Keratinocyte (primary cell): Measurements from ENCODE around the gene NMRAL1.

Experiments
- EZH2 ChIP-seq: IDR thresholded peaks from one replicate; pipeline ENCODE4 v1.6.1; 2012; ENCODE audit warnings: inconsistent platforms, mild to moderate bottlenecking, low read length, moderate library complexity
- TF ChIP-seq, protein P1 (sequence below), 3 experiments: IDR thresholded peaks in 1 of 3; conservative IDR thresholded peaks in 1 of 3; optimal IDR thresholded peaks in 1 of 3; 2 replicates in 2 of 3; 3 replicates in 1 of 3; pipeline versions ENCODE3 to v1.5.1; 2011; ENCODE audit warnings: low read length in 3 of 3, mild to moderate bottlenecking in 3 of 3, moderate library complexity in 2 of 3, control low read depth in 1 of 3, inconsistent platforms in 1 of 3; ENCODE audit not compliant: insufficient read depth in 2 of 3; ENCODE audit errors: extremely low read depth in 1 of 3

DNA sequence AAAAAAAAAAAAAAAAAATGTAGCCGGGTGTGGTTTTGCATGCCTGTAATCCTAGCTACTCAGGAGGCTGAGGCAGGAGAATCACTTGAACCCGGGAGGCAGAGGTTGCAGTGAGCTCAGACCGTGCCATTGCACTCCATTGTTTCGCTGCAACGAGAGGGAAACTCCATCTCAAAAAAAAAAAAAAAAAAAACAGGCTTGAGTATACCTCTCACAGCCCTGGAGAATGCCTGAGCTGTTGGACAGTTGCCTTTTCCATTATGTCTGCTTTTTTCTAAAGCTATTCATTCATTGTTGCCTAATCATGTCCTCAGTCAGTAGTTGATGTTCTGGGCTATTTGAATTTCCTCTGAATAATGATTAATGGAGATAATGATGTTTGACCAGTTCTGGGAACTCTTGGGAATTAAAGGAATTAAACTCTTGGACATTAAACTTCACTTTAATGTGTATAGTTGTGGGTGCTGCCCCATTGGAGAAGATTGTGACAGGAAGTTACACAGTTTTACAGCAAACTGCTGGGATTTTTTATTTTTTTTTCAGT lies 13.6 kb upstream of the NMRAL1 start:
- TF ChIP-seq, protein P1, sequence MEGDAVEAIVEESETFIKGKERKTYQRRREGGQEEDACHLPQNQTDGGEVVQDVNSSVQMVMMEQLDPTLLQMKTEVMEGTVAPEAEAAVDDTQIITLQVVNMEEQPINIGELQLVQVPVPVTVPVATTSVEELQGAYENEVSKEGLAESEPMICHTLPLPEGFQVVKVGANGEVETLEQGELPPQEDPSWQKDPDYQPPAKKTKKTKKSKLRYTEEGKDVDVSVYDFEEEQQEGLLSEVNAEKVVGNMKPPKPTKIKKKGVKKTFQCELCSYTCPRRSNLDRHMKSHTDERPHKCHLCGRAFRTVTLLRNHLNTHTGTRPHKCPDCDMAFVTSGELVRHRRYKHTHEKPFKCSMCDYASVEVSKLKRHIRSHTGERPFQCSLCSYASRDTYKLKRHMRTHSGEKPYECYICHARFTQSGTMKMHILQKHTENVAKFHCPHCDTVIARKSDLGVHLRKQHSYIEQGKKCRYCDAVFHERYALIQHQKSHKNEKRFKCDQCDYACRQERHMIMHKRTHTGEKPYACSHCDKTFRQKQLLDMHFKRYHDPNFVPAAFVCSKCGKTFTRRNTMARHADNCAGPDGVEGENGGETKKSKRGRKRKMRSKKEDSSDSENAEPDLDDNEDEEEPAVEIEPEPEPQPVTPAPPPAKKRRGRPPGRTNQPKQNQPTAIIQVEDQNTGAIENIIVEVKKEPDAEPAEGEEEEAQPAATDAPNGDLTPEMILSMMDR (optimal IDR thresholded peaks at IDR 0.05 in 1 of 3, IDR thresholded peaks at IDR 0.05 in 1 of 3, conservative IDR thresholded peaks at IDR 0.05 in 1 of 3; ENCODE audit: extremely low read depth in 1 of 3, insufficient read depth in 2 of 3, low read length in 3 of 3) = no peak
- TF ChIP-seq EZH2 = no peak
